HG03064 (cell line): ENCODE data around the gene ARHGAP42.
"Not testable (repeated sequence)": the region's sequence is repeated elsewhere in the genome, so short reads cannot be mapped to it uniquely, and the experiment has no call there.

Source experiments
- ATAC-seq: cut with Tn5 transposase; IDR thresholded peaks from one replicate; pipeline ENCODE4 v1.9.1; 2021; ENCODE audit warnings: low read depth; ENCODE audit not compliant: unreplicated experiment

Gene ARHGAP42

GRCh38 chr11:100863080-100863581, 176.0 kb downstream of the ARHGAP42 start:
- ATAC-seq: peak; percentile 67

GRCh38 chr11:100865443-100866065, 178.5 kb downstream of the ARHGAP42 start:
- no peak for ATAC-seq

GRCh38 chr11:100866453-100866852, 179.4 kb downstream of the ARHGAP42 start:
- no peak for ATAC-seq

- ATAC-seq: no peak
These were observed 180.5 kb downstream of the ARHGAP42 start for GRCh38 chr11:100867606-100868005.

- ATAC-seq: no peak
These were observed 182.2 kb downstream of the ARHGAP42 start for GRCh38 chr11:100869328-100869727.

- no peak for ATAC-seq
These were observed 183.1 kb downstream of the ARHGAP42 start for GRCh38 chr11:100870138-100870537.

GRCh38 chr11:100872951-100873740, 186.1 kb downstream of the ARHGAP42 start:
- ATAC-seq: no peak

GRCh38 chr11:100874203-100874602, 187.1 kb downstream of the ARHGAP42 start:
- ATAC-seq: no peak

GRCh38 chr11:100875521-100875869, 188.4 kb downstream of the ARHGAP42 start:
- no peak for ATAC-seq

- peak; percentile 79 for ATAC-seq
These were observed 189.9 kb downstream of the ARHGAP42 start for GRCh38 chr11:100876815-100877520.

- ATAC-seq: no peak
These were observed 191.4 kb downstream of the ARHGAP42 start for GRCh38 chr11:100878474-100878873.

GRCh38 chr11:100882957-100883356, 195.9 kb downstream of the ARHGAP42 start:
- no peak for ATAC-seq

- no peak for ATAC-seq
These were observed 196.7 kb downstream of the ARHGAP42 start for GRCh38 chr11:100883830-100884229.

GRCh38 chr11:100887659-100888058, 200.6 kb downstream of the ARHGAP42 start:
- ATAC-seq: no peak

GRCh38 chr11:100888836-100889235, 201.7 kb downstream of the ARHGAP42 start:
- ATAC-seq: no peak

GRCh38 chr11:100889758-100890157, 202.7 kb downstream of the ARHGAP42 start:
- ATAC-seq: no peak

- no peak for ATAC-seq
These were observed 203.7 kb downstream of the ARHGAP42 start for GRCh38 chr11:100890789-100891188.

GRCh38 chr11:100892886-100893285, 205.8 kb downstream of the ARHGAP42 start:
- no peak for ATAC-seq

- no peak for ATAC-seq
These were observed 208.4 kb downstream of the ARHGAP42 start for GRCh38 chr11:100895449-100895848.

- ATAC-seq: not testable (repeated sequence)
These were observed 208.9 kb downstream of the ARHGAP42 start for GRCh38 chr11:100895976-100896375.

- not testable (repeated sequence) for ATAC-seq
These were observed 214.4 kb downstream of the ARHGAP42 start for GRCh38 chr11:100901471-100901870.
